CD14-positive monocyte (primary cell): ENCODE measurements around the gene SMAD3. TPM values are rescaled to one million over a fixed set of nuclear protein-coding genes. Genes with fewer than 3 reads are reported as not detected.

Source experiments
- DNase-seq, 3 donors: peaks; one replicate each; pipeline ENCODE4 v3.0.0-alpha.2; 2011 to 2022
- H2AFZ ChIP-seq: 2 replicates; pipeline ENCODE4 v1.6.0; 2012; ENCODE audit warnings: mild to moderate bottlenecking, low read depth, low read length, inconsistent platforms; ENCODE audit not compliant: insufficient read depth, poor library complexity, severe bottlenecking
- H3K27ac ChIP-seq, 2 donors: 1 replicate in 1 of 2; 2 replicates in 1 of 2; pipeline ENCODE4 v1.5.1; 2012 to 2013; ENCODE audit warnings: low read length in 2 of 2, control low read depth in 1 of 2, inconsistent platforms in 1 of 2, low read depth in 1 of 2, mild to moderate bottlenecking in 1 of 2
- H3K27me3 ChIP-seq, 2 donors: one replicate each; pipeline versions ENCODE4 v1.6.0 to v1.6.1; 2011 to 2013; ENCODE audit warnings: low read length in 2 of 2; ENCODE audit not compliant: control insufficient read depth in 2 of 2, insufficient read depth in 2 of 2
- H3K36me3 ChIP-seq, 2 donors: replicated peaks in 1 of 2; 1 replicate in 1 of 2; 2 replicates in 1 of 2; pipeline versions ENCODE4 v1.5.1 to v1.6.1; 2012 to 2013; ENCODE audit warnings: low read length in 2 of 2, control low read depth in 1 of 2, inconsistent platforms in 1 of 2, mild to moderate bottlenecking in 1 of 2; ENCODE audit not compliant: insufficient read depth in 2 of 2, control insufficient read depth in 1 of 2
- H3K4me1 ChIP-seq, 2 donors: 1 replicate in 1 of 2; 2 replicates in 1 of 2; pipeline versions ENCODE4 v1.5.1 to v1.6.1; 2012 to 2013; ENCODE audit warnings: low read length in 2 of 2, control low read depth in 1 of 2, inconsistent platforms in 1 of 2, mild to moderate bottlenecking in 1 of 2, moderate library complexity in 1 of 2; ENCODE audit not compliant: insufficient read depth in 2 of 2, control insufficient read depth in 1 of 2
- H3K4me2 ChIP-seq: replicated peaks from 2 replicates; pipeline ENCODE3; 2012; ENCODE audit warnings: low read length, moderate library complexity, mild to moderate bottlenecking; ENCODE audit not compliant: poor library complexity, severe bottlenecking; ENCODE audit errors: extremely low read depth
- H3K4me3 ChIP-seq, 3 experiments: fragments of 200-600 bp in 1 of 3; sonication (generic) in 1 of 3; replicated peaks in 1 of 3; 1 replicate in 2 of 3; 2 replicates in 1 of 3; pipeline ENCODE4 v1.5.1; 2011 to 2013; ENCODE audit warnings: low read length in 3 of 3, mild to moderate bottlenecking in 3 of 3, control low read depth in 2 of 3, low read depth in 2 of 3, inconsistent platforms in 1 of 3, moderate library complexity in 1 of 3
- H3K79me2 ChIP-seq: 2 replicates; pipeline ENCODE4 v1.6.0; 2012; ENCODE audit warnings: mild to moderate bottlenecking, control low read depth, inconsistent platforms, low read length, moderate library complexity; ENCODE audit not compliant: insufficient read depth
- H3K9ac ChIP-seq: 2 replicates; pipeline ENCODE4 v1.6.0; 2017; ENCODE audit warnings: low read length, mild to moderate bottlenecking; ENCODE audit not compliant: insufficient read depth, poor library complexity, severe bottlenecking
- H3K9me3 ChIP-seq, 2 donors: replicated peaks in 1 of 2; 1 replicate in 1 of 2; 2 replicates in 1 of 2; pipeline versions ENCODE4 v1.5.1 to v1.6.1; 2012 to 2013; ENCODE audit warnings: low read length in 2 of 2, control low read depth in 1 of 2; ENCODE audit not compliant: control insufficient read depth in 1 of 2, insufficient read depth in 1 of 2
- H4K20me1 ChIP-seq: 2 replicates; pipeline ENCODE4 v1.6.0; 2012; ENCODE audit warnings: mild to moderate bottlenecking, low read length, control low read depth, moderate library complexity; ENCODE audit not compliant: insufficient read depth
- H3K27ac Mint-ChIP-seq, 7 donors: one replicate each; pipeline ENCODE4 v1.8.0; 2020; ENCODE audit warnings: mild to moderate bottlenecking in 7 of 7, mixed read lengths in 7 of 7, moderate library complexity in 6 of 7, inconsistent platforms in 2 of 7
- H3K27me3 Mint-ChIP-seq, 3 donors: one replicate each; pipeline ENCODE4 v1.8.0; 2021 to 2022; ENCODE audit warnings: low read depth in 3 of 3, mild to moderate bottlenecking in 3 of 3, mixed read lengths in 3 of 3, moderate library complexity in 3 of 3, inconsistent platforms in 1 of 3
- H3K36me3 Mint-ChIP-seq, 2 donors: one replicate each; pipeline ENCODE4 v1.8.0; 2020; ENCODE audit warnings: mixed read lengths in 2 of 2, inconsistent platforms in 1 of 2, mild to moderate bottlenecking in 1 of 2
- H3K4me1 Mint-ChIP-seq: one replicate; pipeline ENCODE4 v1.8.0; 2020; ENCODE audit warnings: mild to moderate bottlenecking, mixed read lengths
- H3K4me3 Mint-ChIP-seq, 2 donors: one replicate each; pipeline ENCODE4 v1.8.0; 2020; ENCODE audit warnings: mild to moderate bottlenecking in 2 of 2, mixed read lengths in 2 of 2, moderate library complexity in 1 of 2
- H3K9me3 Mint-ChIP-seq, 7 donors: one replicate each; pipeline ENCODE4 v1.8.0; 2020 to 2022; ENCODE audit warnings: mixed read lengths in 7 of 7, mild to moderate bottlenecking in 6 of 7, moderate library complexity in 6 of 7, inconsistent platforms in 2 of 7
- WGBS: methylation state at CpG from one replicate; pipeline ENCODE4 v1.1.5; 2013; ENCODE audit warnings: missing lambda C conversion rate; ENCODE audit not compliant: insufficient coverage; 5-methylcytosine and 5-hydroxymethylcytosine counted together
- intact Hi-C, 2 donors: fragments of 100-400 bp; cut with micrococcal nuclease; formaldehyde crosslinking; loops; one replicate each; pipeline versions ENCODE4 v1.15.0 to v1.15.1; 2023
- polyA plus RNA-seq, 3 donors: library from polyadenylated mRNA; depleted of rRNA in 1 of 3; unstranded in 2 of 3; stranded (reverse) in 1 of 3; fragments of 300-500 nt in 2 of 3; fragments of >200 nt in 1 of 3; fragmentation: Illumina TruSeq in 2 of 3; gene quantifications; 1 replicate in 2 of 3; 2 replicates in 1 of 3; pipeline ENCODE4 v1.2.3, GENCODE V29; 2012 to 2021
- TF ChIP-seq, protein P1 (sequence below): fragments of 200-600 bp; IDR thresholded peaks from one replicate; pipeline ENCODE4 v1.8.0; 2022; ENCODE audit warnings: antibody characterized with exemption, mild to moderate bottlenecking

Gene SMAD3
- polyA plus RNA-seq, 3 donors, result 4.4 to 41.7 (median 5.4) TPM

DNA sequence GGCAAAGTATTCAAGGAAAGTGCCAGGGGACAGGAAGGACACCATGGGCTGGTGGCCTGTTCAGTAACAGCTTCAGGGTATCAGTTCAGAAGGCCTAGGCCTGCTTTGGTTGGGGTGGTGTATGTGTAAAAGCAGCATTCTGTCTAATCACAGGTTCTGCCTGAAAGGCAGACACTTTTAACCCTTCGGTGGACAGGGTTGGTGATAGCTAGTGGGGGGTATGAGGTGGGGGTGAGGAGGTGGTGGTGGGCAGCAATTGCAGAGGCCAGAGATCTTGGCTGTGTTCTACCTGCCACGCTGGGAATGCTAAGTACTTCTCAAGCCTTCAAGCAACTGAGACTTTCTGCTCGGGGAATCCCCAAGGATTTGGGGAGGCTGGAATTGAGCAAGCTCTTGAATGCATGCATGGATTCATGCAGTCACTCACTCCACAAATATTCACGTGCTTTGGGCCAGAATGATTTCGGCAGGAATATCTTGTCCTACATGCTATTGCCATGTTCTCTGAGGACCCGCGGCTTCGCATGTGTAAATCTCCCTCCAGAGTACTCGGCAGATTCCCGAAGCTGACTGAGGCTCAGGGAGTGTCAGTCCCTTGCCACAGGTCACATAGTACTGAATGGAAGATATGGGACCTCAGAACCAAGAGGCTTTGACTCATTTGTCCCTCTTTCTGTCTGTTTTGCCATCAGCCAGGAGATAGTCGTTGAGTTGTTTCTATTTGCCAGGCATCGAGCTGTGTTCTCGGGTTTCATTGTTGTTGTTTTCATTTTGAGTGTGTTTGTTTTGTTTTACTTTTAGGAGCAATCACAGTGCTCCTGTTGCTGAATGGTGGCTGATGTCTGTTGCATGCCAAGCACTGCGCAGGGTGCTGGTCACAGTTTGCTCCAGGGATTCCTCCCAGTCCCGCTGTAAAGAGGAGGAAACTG, 65.5 kb downstream of the SMAD3 start:
- peak overlapping the region in 4 of 7 donors; percentile 34 to 79 (median 64) for H3K27ac Mint-ChIP-seq
- H3K27me3 Mint-ChIP-seq, result no peaks in the 10 kb centered on the region
- Histone ChIP-seq H3K4me3 (no peak overlapping the region), H4K20me1 (no peaks in the 10 kb centered on the region), H3K27me3 (no peaks in the 10 kb centered on the region), H3K4me1 (peaks cover 10 to 28% of the 10 kb centered on the region in 2 donors), H3K9me3 (no peaks in the 10 kb centered on the region), H3K4me2 (no peak overlapping the region), H3K79me2 (peaks cover 94% of the 10 kb centered on the region), H2AFZ (no peak overlapping the region), H3K27ac (no peak overlapping the region), H3K36me3 (peaks cover 0 to 16% of the 10 kb centered on the region in 2 donors), H3K9ac (no peak overlapping the region)
- H3K36me3 Mint-ChIP-seq, result peaks cover 61 to 74% of the 10 kb centered on the region in 2 donors
- no peak overlapping the region for H3K4me3 Mint-ChIP-seq
- peaks cover 52% of the 10 kb centered on the region for H3K4me1 Mint-ChIP-seq
- no peaks in the 10 kb centered on the region for H3K9me3 Mint-ChIP-seq
- TF ChIP-seq, protein P1, sequence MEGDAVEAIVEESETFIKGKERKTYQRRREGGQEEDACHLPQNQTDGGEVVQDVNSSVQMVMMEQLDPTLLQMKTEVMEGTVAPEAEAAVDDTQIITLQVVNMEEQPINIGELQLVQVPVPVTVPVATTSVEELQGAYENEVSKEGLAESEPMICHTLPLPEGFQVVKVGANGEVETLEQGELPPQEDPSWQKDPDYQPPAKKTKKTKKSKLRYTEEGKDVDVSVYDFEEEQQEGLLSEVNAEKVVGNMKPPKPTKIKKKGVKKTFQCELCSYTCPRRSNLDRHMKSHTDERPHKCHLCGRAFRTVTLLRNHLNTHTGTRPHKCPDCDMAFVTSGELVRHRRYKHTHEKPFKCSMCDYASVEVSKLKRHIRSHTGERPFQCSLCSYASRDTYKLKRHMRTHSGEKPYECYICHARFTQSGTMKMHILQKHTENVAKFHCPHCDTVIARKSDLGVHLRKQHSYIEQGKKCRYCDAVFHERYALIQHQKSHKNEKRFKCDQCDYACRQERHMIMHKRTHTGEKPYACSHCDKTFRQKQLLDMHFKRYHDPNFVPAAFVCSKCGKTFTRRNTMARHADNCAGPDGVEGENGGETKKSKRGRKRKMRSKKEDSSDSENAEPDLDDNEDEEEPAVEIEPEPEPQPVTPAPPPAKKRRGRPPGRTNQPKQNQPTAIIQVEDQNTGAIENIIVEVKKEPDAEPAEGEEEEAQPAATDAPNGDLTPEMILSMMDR, result no peak
- 98% methylated on average over 13 of the region's 15 CpGs for WGBS
- no peak for DNase-seq
- intact Hi-C loops, result loop anchor here in 1 of 2 donors (5.0 kb wide), 1 partner anchor 36 kb away; no protein-coding TSS in a partner anchor

DNA sequence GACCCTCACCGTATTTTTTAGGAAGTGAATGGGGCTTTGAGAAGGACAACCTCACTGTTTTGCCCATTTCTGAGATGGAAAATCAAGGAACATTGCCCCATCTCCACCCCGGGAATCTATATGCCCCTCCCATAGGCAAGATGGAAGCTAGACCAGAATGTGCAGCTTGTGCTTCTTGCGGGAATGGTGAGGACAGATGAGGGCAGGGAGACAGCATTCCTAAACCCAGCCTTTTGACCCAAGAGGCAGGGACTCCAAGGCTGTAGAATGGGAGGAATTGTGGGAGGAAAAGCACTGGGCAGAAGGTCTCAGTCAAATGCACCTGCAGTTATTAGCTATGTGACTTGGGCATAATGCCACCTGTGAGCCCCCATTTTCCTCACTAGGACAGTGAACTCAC, 66.9 kb downstream of the SMAD3 start:
- intact Hi-C loops, result loop anchor here in 1 of 2 donors (5.0 kb wide), 1 partner anchor 35 kb away; no protein-coding TSS in a partner anchor
- H3K27me3 Mint-ChIP-seq, result peaks cover 0 to 2% (median 0%) of the 10 kb centered on the region in 3 donors
- no peak overlapping the region for H2AFZ ChIP-seq
- H3K36me3 Mint-ChIP-seq, result peaks cover 50 to 67% of the 10 kb centered on the region in 2 donors
- H3K27me3 ChIP-seq, result no peaks in the 10 kb centered on the region
- no peak overlapping the region for H3K4me3 ChIP-seq
- peaks cover 10 to 33% of the 10 kb centered on the region in 2 donors for H3K4me1 ChIP-seq
- peaks cover 0 to 9% of the 10 kb centered on the region in 2 donors for H3K36me3 ChIP-seq
- H3K9me3 Mint-ChIP-seq, result peaks cover 0 to 3% (median 0%) of the 10 kb centered on the region in 7 donors
- no peaks in the 10 kb centered on the region for H3K9me3 ChIP-seq
- peaks cover 54% of the 10 kb centered on the region for H3K4me1 Mint-ChIP-seq
- H3K4me3 Mint-ChIP-seq, result no peak overlapping the region
- H4K20me1 ChIP-seq, result no peaks in the 10 kb centered on the region
- 100% methylated on average over 1 of the region's 3 CpGs for WGBS
- H3K27ac Mint-ChIP-seq, result peak overlapping the region in 1 of 7 donors; percentile 32
- H3K79me2 ChIP-seq, result peaks cover 92% of the 10 kb centered on the region
- TF ChIP-seq, protein P1, result no peak
- H3K4me2 ChIP-seq, result no peak overlapping the region
- DNase-seq, result no peak
- H3K9ac ChIP-seq, result no peak overlapping the region
- H3K27ac ChIP-seq, result no peak overlapping the region
